GM21576 (cell line): ENCODE results near the gene SPX.

Experiments used
- ATAC-seq: cut with Tn5 transposase; IDR thresholded peaks from one replicate; pipeline ENCODE4 v1.9.1; 2021; ENCODE audit warnings: mild to moderate bottlenecking, moderate library complexity; ENCODE audit not compliant: unreplicated experiment

SPX gene

DNA sequence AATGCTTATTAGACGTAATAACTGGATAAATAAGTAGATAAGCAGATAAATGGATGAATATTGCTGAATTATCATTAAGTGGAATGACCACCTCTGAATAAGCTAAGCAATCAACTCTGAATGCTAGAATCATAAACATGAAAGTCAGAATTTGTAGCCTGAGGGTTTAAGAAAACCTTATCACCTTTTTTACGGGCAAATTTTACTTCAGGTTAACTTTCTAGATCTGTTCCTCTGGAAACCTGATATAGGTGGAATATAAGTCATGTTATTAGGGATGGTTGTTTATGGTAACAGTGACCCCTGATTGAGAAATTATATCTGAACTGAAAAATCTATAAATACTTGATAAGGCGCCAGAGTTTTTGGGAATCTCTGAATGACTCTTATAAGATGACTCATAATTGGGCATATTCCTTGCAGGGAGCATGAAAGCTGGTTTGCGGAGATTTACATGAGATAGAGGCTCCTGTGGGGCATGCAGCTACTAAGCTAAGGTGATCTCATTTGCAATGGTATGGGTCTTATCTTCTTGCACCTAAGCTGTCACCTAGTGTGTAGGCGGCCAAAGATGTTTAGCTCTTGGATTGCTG is 12.1 kb downstream of the SPX start:
- no peak for ATAC-seq

DNA sequence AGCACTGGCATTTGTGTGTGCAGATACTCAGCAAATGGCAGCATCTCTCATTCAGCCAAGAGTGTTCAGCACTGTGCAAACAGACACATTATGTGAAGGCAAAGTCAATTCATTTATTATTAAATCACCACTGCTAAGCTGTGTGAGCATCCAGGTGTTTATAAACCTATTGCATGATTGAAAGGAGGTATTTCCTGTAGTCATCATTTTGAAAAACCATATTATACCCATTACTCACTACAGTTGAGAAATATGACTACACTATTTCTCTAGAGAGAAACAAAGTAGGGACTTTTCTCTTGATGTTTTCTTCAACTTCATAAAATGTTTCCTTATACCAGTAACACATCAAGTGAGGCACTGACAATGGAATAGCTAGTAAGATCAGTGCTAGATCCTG is 13.7 kb downstream of the SPX start:
- no peak for ATAC-seq

DNA sequence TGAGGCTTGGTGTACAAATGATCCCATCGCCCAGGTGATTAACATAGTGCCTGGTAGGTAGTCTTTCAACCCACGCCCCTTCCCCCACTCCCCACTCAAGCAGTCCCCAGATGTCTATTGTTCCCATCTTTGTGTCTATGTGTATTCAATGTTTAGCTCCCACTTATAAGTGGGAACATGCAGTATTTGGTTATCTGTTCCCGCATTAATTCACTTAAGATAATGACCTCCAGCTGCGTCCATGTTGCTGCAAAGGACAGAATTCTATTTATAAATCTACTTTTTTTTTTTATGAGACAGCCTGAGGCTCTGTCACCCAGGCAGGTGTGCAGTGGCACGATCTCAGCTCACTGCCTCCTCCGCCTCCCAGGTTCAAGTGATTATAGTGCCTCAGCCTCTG is 15.7 kb downstream of the SPX start:
- no peak for ATAC-seq

DNA sequence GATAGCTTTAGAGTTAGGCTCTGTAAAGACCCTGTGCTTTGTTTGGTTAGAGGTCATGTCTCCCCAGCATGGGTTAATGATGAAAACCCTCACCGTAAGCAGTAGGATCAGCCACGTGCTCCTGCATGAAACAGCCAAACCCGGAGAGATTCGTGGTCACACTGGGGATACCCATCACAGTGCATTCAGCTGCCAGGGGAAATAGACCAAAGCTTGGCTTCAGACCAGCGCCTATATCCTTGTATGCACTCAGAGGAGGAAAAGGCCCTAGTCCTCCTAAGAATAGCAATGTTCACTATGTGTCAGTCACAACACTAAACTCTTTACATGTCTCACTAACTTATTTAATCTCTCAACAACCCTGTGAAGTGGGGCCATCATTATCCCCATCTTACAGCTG is 16.3 kb downstream of the SPX start:
- no peak for ATAC-seq

DNA sequence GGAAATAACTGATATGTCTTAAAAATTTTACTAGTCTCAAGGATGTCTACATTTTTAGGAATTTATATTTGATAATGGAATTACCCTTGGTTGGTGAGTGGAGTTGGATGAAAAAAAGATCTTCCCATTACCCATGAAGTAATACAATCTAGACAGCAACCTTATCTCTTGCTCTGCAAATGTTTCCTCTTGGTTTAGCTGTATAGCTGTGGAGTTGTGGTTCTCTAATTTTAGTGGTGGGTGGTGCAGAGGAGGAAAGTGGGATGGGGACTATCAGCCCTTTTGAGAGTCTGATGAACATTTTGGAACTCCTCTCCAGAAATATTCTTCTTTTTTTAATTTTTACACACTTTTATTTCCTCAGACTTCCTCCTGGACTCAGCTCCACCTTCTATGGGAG is 17.1 kb downstream of the SPX start:
- ATAC-seq: no peak

DNA sequence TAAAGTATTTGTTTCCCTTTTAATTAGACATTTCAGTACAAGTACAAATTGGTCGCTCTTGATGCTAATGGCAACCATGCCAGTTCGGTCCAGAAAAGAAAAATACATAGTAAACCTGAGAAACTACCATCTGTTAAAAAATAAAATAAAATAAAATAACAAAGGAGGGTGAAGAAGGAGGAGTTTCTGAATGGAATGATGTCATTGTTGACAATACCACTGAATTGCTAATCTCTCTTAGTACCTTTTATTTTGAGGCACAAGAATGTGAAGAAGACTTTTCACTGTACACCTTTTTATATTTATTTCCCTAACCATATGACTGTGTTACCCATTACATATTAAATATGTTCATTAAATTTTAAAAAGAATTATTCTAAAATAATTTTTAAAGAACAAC is 19.5 kb downstream of the SPX start:
- no peak for ATAC-seq

DNA sequence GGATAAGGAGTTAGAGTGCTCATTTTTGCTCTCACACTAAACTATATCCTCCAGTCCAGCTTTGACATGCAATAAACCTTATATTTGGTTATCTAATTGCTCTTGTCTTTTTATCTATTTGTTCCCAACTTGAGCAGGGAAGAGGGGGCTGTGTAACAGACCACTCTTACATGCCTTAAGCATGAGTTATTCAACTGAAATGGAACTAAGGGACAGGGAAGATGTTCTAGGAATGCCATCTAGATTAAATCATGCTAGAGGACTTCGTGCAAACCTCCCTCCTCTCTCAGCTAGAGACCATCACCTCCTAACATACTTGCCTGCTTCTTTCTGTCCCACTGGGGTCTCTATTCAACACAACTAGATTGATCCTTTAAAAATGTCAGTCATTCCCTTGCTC is 20.6 kb downstream of the SPX start:
- no peak for ATAC-seq

DNA sequence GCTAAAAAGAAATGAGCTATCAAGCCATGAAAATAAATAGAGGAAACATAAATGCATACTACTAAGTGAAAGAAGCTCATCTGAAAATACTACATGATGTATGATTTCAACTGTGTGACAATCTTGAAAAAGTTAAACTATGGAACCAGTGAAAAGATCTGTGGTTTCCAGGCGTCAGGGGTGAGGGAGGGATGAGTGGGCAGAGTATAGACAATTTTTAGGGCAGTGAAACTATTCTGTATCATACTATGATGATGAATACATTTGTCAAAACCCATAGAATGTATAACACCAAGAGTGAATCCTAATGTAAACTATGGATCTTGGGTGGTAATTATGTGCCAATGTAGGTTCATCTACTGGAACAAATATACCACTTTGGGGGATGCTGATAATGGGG is 21.3 kb downstream of the SPX start:
- ATAC-seq: no peak

DNA sequence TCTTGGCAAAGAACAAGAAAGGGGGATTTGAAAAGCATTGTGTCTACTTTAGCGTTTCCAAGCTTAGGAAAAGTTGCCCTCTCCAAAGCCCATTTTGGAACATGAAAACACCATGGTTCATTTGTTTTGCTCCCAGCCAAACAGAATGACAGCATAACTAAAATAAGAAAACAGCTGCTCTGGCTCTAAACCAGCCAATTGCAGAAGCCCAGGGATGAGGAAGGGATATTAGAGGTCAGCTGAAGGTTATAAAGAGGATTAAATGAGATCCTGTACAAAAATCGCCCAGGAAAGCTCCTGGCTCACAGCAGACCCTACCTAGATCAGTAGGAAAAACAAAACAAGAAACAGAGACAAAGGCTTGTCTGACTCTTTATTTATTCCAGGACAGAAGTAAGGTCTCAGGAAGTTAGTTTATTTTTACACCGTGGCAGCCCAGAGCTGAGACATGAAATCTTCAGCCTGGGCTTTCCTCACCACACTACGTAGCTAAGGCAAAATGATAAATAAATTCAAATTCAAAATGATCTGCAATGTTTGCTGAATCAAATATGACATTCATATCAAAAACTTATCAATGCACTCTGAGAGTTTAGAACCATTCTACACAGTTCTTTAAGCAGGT is 25.9 kb downstream of the SPX start:
- ATAC-seq: no peak

DNA sequence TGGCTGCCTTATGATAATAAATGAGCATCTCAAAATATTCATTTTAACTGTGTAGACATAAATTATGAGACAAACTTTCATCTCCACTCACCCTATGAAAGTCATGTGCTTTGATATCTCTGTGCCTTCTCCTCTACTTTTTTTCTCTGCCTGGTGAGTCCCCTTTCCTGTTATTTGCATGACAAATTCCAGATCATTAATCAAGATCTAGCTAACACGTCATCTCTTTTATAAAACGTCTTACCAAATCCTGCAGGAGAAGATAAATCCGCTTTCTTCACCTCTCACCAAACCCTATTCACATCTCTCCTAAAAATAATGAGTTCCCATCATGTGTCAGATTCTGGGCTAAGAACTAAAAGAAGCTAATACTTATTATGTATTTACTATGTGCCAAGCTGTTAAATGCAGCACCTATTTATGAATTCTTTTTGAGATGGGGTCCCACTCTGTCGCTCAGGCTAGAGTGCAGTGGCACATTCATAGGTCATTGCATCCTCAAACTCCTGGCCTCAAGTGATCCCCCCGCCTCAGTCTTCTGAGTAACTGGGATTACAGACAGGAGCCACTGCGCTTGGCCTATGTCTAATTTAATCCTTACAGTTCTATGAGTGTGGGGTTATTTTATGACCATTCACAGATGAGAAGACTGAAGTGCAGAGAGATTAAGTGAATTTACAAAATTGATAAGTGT is 26.7 kb downstream of the SPX start:
- ATAC-seq: no peak

DNA sequence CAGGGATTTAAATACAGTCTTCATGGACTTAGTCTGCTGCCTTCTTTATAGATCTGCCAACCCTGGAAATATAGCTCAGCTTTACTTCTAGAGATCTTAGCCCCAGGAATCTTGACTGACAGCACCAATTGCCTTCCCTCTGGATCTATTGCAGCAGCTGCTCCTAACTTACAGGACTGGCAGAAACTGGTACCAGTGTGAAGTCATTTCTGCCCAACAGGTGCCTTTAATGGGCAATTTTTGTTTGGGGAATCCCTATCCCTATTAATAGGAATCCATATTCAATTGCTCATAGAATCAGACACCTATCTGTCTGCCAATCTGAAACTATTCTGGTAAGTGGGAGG is 27.2 kb downstream of the SPX start:
- ATAC-seq: no peak

DNA sequence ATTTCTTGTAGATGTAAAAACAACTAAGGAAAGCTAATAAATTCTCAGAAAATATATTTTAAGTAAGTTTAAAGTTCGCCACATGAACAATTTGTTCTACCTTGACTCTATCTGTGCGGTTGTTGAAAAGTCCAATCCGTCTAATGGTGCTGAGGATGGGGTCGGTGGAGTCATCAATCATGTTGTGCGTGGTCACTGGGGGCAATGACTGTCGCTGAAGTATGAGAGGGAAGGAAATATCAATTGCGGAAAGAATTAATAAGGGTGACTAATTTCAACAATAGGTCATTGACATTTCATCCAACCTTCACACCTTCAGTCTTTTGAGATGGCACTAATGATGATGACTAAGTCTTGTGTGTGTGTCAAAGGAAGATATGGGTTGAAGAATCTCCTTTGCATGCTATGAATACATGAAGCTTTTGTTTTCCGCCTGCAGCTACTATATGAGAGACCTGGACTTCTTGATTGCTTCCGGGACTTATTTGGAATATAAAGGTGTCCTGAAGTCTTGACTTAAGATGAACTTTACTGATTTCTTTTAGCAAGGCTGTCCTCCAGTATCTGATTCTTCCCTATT is 32.1 kb downstream of the SPX start:
- no peak for ATAC-seq

DNA sequence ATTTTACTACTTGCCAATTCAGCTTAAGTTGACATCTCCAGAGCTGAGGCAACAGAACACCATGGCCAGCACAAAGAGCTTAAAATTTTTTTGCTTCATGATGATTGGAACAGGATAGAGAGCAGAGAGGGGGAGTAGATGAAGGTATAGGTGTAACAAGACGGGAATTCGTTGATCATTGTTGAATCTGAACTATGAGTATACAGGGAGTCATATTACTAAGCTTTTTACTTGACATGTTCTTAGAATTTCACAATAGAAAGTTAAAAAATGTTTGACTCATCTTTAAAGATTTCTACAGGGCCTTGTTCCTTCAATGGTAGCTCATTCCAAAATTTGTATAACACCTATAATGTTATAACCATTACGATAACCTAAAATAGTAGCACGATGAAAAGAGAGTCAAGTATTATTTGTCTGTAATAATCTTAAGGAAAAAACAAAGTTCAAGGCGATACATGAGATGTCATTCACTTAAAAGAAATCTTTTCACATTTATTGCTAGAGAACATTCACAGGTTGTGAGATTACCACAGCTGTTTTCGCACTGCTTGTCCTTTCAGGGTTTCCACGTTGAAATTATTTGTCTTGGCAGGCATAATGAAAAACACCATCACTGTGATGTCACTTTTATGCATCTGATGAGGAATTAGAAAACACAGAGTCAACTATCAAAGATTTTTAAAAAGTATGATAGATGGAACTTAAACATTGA is 33.9 kb downstream of the SPX start:
- ATAC-seq: no peak

DNA sequence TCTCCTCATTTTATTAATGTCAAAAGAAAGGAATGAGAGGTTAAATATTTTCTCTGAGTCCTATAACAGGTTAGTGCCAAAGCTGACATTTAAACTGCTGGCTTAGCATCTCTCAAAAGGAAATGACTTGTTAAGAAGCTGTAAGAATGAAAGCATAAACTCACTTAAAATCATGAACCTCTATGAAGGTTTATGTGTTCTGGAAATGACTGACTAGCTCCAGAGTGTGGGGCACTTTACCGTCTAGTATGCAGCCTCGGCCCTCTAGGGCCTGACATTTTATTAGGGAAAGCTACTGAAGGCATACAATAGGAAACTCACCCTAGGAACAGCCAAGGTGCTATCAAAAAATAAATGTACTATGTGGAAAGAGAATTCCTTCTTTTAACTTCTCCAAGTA is 35.1 kb downstream of the SPX start:
- no peak for ATAC-seq

DNA sequence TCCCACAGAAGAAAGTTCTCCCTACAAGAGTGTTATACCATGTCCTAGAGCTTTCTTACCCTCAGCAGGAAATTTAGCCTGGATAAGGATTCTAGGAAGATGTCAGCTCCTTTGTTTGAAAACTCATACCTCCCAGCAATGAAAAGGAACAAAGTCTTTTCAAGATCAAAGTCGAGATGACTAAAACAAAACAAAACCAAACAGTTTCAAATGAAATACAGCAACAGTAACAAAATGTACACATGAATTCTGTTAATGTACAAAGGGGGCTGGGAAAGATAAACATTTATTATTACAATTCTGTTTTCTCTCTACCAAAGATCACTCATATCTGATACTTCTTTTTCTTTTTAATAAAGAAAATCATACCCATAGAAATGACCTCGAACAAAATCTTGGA is 36.8 kb downstream of the SPX start:
- ATAC-seq: no peak

DNA sequence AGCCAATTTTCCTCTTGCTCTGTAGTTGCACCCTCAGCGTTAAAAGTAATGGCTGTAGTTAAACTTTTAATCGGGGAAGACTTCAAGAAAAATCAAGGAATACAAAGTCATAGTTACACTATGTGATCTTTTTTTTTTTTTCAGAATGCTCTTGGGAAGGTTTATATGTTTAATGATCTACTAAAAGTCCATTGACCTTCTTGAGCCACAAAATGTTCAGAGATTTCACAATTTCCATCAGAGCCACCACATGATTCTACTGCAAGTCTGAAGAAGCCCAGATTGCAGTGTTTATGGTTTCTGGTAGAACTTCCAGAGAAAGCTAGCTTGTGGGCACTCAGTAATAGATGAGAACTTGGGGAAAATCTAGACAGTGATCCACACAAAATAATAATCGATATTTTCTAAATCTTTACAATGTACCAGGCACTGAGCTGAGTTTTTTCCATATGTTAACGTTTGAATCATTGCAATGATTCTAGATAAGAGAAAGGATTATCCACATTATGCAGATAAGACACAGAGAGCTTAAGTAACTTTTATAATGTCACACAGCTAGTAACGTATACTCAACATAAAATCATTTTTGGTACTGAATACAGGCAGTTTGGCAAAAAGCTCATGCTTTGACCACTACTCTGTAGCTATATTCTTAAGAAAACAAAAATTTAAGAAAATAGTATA is 40.3 kb downstream of the SPX start:
- ATAC-seq: no peak

DNA sequence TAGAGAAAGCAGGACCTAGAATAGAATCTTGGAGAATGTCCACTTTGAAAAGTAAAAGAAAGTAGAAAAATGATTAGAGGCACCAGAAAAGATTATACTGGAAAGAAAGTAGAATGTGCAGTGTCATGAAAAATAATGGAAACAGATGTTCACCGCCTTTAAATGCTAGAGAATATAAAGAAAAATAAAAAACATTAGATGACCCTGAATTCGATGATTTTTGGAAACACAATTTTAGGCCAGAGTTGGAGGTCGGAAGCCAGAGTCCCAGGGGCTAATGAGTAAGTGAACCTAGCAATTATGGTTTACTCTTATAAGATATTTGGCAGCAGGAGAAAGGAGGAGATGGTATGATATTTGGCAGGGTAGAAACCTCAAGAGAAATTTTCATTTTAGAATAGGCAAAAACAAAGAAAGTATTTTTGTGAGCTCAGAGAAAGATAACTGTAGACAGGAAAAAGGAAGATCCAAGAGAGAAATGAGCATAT is 40.9 kb downstream of the SPX start:
- ATAC-seq: no peak

DNA sequence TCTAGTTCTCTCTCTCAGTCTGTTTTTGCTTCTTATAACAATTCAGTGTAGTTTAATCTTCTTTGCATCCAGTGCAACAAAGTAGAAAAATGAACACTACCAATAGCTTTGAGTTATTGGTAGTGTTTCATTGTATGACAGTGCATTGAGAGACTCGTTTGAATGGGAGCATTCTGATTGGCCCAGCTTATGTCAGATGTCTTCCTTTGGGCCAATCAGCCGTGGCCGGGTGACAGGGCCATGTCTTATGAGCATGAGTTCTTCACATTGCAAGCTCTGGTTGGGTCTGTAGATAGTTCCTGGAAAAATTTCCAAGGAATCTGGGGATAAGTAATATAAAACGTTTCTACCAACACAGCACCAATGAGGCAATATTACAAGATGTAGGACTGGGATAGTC is 42.0 kb downstream of the SPX start:
- no peak for ATAC-seq

DNA sequence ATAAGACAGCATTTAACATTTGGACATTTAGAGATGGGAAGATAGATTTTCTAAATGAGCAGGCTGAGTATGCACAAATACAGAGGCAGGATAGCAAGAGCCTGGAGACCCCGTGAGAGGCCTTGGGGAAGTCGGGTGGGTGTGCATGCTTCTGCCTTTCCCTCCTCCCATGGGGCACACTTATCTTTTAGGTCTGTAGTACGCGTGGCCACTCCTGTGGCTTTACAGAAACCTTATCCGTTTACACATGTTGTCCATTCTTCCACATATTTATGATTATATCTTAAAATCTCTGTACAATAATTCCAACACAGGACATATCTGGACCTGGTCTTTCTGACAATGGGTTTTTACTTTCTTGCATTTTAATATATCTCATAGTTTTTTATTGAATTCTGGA is 45.0 kb downstream of the SPX start:
- ATAC-seq: no peak

DNA sequence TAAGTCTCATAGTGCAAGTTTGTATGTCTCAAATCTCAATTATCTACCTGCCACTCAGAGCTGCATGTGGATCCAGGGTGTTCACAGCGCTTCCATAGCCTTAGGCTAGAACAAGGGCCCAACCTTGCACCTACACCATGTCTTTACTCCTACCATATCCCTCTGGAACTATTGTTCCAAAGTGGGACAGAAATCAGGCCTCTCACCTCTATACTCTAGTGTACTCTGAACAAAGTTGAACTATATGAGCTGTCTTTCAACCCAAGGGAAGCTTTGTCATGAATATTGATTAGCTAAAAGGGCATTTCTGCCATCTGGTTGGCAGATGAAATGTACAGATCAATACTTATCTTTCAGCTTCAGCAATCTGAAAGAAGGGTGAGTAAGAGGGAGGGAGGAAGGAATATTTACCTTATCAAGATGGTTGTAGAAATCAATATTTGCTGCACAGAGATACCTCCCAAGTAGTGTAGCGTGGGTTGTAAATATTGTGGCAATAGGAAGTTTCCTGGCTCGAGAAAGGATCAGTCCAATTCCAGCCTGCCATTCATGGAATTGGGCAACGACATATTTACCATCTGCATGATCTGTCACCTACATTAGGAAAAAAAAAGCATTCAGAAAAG is 47.8 kb downstream of the SPX start:
- ATAC-seq: no peak

DNA sequence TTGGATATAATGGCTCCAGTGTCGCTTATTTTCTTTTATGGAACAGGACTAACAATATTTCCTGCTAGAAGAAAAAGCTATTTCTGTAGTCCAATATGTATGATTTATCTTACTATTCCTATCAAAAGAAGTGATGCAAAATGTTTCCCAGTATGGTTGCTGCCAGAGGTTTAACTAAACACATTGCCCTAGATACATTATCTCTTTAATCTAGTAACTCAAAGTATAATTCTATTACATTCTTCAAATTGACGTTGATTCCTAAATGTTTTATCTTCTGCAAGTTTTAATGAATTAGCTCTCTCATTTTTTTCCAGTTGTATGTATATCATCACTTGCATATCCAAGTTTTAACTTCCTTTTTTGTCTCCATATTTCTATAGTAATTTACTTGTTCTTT is 50.3 kb downstream of the SPX start:
- no peak for ATAC-seq
